ENCODE results near the gene PSG2.

DNA sequence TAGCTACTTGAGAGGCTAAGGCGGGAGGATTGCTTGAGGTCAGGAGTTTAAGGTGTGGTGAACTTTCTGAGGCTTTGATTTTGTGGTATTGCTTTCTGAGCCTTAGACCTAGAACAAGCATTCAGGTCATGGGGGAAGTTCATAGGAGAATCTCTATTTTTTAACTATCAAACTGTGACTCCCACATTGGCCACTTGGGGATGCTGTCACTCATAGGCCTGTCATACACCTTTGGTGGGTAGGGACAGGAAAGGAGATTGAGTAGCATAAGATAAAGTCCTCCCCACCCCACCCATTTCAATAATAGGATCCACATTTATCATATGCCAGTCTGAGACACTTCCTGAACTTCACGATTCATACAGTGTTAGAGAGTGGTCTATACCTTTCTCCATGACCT lies 41.9 kb upstream of the PSG2 start:
- TF ChIP-seq, protein P1, sequence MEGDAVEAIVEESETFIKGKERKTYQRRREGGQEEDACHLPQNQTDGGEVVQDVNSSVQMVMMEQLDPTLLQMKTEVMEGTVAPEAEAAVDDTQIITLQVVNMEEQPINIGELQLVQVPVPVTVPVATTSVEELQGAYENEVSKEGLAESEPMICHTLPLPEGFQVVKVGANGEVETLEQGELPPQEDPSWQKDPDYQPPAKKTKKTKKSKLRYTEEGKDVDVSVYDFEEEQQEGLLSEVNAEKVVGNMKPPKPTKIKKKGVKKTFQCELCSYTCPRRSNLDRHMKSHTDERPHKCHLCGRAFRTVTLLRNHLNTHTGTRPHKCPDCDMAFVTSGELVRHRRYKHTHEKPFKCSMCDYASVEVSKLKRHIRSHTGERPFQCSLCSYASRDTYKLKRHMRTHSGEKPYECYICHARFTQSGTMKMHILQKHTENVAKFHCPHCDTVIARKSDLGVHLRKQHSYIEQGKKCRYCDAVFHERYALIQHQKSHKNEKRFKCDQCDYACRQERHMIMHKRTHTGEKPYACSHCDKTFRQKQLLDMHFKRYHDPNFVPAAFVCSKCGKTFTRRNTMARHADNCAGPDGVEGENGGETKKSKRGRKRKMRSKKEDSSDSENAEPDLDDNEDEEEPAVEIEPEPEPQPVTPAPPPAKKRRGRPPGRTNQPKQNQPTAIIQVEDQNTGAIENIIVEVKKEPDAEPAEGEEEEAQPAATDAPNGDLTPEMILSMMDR (conservative IDR thresholded peaks at IDR 0.05; ENCODE audit: low read length): peak; percentile 17; the same call in 1 of the 2 replicates
- no peak for TF ChIP-seq EZH2phosphoT487 (IDR thresholded peaks at IDR 0.05; ENCODE audit: borderline replicate concordance)

Measured in Loucy (cell line).